Measurements from ENCODE around the gene FLT4. TPM values are rescaled to one million over a fixed set of nuclear protein-coding genes. Genes with fewer than 3 reads are reported as not detected.

FLT4 gene
- total RNA-seq, 1 donor from 2014 or later = 3.4 TPM

DNA sequence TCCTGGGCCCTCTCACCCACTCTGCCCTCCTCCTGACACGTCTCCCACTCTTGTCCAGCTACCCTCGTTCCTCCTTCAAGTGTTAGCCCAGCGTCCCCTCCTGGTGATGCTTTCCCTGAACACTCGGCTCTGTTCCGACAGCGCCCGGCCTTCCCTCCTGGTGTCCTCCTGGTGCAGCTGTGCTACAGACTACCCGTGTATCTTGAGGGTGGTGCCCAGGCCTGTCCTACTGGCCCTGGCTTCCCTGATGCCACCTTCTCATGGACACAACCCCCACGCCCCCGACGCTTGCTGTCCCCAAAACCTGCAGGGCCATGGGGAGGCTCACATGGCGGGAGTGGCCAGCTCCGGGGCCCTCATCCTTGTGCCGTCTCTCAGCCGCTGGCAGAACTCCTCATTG is 36.7 kb downstream of the FLT4 start:
- no peak overlapping the region for H3K4me3 Mint-ChIP-seq
- H3K4me1 Mint-ChIP-seq (ENCODE audit: unreplicated experiment) = peaks cover 8% of the 10 kb centered on the region
- no peaks in the 10 kb centered on the region for H3K9me3 Mint-ChIP-seq
- no peak for DNase-seq (ENCODE audit: extremely low spot score, unreplicated experiment)
- TF ChIP-seq, protein P1, sequence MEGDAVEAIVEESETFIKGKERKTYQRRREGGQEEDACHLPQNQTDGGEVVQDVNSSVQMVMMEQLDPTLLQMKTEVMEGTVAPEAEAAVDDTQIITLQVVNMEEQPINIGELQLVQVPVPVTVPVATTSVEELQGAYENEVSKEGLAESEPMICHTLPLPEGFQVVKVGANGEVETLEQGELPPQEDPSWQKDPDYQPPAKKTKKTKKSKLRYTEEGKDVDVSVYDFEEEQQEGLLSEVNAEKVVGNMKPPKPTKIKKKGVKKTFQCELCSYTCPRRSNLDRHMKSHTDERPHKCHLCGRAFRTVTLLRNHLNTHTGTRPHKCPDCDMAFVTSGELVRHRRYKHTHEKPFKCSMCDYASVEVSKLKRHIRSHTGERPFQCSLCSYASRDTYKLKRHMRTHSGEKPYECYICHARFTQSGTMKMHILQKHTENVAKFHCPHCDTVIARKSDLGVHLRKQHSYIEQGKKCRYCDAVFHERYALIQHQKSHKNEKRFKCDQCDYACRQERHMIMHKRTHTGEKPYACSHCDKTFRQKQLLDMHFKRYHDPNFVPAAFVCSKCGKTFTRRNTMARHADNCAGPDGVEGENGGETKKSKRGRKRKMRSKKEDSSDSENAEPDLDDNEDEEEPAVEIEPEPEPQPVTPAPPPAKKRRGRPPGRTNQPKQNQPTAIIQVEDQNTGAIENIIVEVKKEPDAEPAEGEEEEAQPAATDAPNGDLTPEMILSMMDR (conservative IDR thresholded peaks at IDR 0.05) = no peak
- no peaks in the 10 kb centered on the region for H3K27me3 Mint-ChIP-seq
- no peak overlapping the region for H3K27ac Mint-ChIP-seq
- H3K36me3 Mint-ChIP-seq = no peaks in the 10 kb centered on the region

DNA sequence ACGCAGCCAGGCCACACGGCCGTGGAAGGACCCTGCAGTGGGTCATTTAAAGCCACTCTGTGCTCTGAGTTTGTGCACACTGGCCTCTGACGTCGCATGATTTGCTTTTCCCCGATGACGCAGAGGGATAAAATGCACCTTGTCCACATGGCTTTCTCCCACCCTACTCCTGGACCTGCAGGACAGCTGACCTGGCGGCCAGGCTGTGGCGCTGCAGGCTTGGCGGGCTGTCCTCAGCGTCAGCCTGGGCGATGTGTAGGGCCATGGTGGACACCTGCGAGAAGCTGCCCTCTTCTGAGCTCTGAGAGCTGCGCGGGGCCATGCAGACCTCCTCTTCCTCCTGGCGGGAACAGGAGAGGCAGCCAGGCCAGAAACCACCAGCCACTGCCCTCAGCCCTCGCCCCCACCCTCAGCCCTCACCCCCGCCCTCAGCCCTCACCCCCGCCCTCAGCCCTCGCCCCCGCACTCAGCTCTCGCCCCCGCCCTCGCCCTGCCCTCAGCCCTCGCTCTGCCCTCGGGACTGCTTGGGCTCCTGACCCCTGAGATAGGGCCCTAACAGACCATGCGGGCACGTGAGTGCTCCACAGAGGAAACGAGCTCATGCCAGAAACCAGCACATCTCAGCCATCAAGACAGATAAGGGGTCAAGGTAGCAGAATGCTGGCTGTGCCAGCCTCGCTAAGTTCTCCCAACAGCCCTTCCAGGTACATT is 38.1 kb downstream of the FLT4 start:
- Mint-ChIP-seq H3K4me1 (ENCODE audit: unreplicated experiment) (peaks cover 9% of the 10 kb centered on the region), H3K4me3 (no peak overlapping the region), H3K9me3 (no peaks in the 10 kb centered on the region), H3K27me3 (no peaks in the 10 kb centered on the region), H3K36me3 (no peaks in the 10 kb centered on the region), H3K27ac (no peak overlapping the region)
- DNase-seq (ENCODE audit: extremely low spot score, unreplicated experiment) = no peak
- TF ChIP-seq, protein P1 (conservative IDR thresholded peaks at IDR 0.05) = no peak

DNA sequence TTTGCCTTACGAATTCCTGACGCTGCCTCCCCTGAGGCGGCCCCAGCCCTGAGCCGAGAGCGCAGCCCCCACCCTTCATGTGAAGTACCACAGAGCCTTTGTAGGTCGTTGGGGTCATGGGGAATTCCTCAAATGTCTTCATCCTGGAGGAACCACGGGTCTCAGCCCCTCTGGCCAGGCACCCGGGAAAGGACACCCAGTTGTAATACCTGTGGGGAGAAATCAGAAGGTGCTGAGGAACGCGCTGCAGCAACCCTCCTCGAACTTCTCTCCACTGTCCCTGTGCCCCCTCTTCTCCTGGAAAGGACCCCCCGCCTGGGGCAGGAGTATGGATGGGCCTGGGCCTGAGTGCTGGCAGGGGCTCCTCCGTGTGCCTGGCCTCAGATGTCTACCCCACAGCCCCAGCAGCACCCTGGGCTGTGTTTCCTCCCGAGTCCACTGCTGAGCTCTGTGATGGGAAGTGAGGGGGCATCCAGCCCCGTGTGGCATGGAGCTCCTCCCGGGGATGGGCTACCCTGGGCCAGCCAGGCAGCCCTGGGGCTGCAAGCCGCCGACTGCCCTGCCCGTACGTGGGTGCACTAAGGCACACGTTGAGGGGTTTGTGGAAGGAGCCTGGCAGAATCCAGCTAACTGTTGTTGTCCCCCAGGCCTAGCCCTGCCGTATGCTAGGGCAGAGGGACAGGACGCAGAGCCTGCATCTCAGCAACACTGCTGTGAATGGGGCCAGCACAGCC is 39.4 kb downstream of the FLT4 start:
- Mint-ChIP-seq H3K4me1 (ENCODE audit: unreplicated experiment) (peaks cover 9% of the 10 kb centered on the region), H3K36me3 (no peaks in the 10 kb centered on the region), H3K27ac (no peak overlapping the region), H3K9me3 (no peaks in the 10 kb centered on the region), H3K27me3 (no peaks in the 10 kb centered on the region), H3K4me3 (no peak overlapping the region)
- TF ChIP-seq, protein P1 (conservative IDR thresholded peaks at IDR 0.05) = no peak
- DNase-seq (ENCODE audit: extremely low spot score, unreplicated experiment) = no peak

- Mint-ChIP-seq H3K27me3 (no peaks in the 10 kb centered on the region), H3K4me3 (no peak overlapping the region), H3K9me3 (no peaks in the 10 kb centered on the region), H3K27ac (no peak overlapping the region), H3K4me1 (ENCODE audit: unreplicated experiment) (peaks cover 9% of the 10 kb centered on the region), H3K36me3 (no peaks in the 10 kb centered on the region)
- DNase-seq (ENCODE audit: extremely low spot score, unreplicated experiment) = no peak
- TF ChIP-seq, protein P1 (conservative IDR thresholded peaks at IDR 0.05) = no peak
These were observed 40.0 kb downstream of the FLT4 start for GRCh38 chr5:180609386-180609785.

DNA sequence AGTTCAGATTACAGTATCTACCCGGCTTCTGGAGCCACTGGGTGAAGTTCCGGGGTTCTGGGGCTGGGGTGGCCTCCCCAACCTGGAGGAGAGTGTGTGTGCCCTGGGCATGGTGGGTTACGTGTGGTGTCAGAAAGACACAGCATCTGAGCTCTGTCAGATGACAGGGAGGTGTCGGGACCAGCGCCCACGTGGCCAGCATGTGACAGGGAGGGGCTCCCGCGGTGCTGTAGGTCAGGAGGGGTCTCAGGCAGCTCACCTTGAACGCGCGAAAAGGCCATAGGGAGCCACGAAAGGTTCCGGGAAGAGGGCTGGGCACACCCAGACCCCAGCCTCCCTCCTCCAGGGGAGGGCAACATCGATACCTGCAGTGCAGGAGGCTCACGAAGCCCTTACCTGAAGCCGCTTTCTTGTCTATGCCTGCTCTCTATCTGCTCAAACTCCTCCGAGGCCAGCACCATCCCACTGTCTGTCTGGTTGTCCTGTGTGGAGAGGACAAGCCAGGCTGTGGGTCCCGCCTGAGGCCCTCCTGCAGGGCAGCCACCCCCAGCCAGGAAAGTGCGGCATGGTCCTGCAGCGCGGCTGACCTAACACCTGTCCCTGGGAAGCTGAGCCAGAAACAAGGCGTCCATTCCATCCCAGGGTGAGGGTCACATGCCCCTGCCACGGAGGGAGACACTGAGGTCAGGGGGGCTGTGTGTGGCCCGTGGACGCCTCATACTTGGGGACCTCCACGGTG is 40.7 kb downstream of the FLT4 start:
- Mint-ChIP-seq H3K9me3 (no peaks in the 10 kb centered on the region), H3K27me3 (no peaks in the 10 kb centered on the region), H3K4me1 (ENCODE audit: unreplicated experiment) (peaks cover 9% of the 10 kb centered on the region), H3K4me3 (no peak overlapping the region), H3K36me3 (no peaks in the 10 kb centered on the region), H3K27ac (no peak overlapping the region)
- DNase-seq (ENCODE audit: extremely low spot score, unreplicated experiment) = no peak
- TF ChIP-seq, protein P1 (conservative IDR thresholded peaks at IDR 0.05) = no peak
